Ovary (tissue), 3 donors: ENCODE measurements around the gene MYADML2.
"Not testable (repeated sequence)": the region's sequence is repeated elsewhere in the genome, so short reads cannot be mapped to it uniquely, and the experiment has no call there.

Experiments
- EP300 ChIP-seq: sonication (generic); formaldehyde crosslinking; IDR thresholded peaks from one replicate; pipeline ENCODE4 v1.6.1; 2017; ENCODE audit warnings: antibody characterized with exemption
- POLR2A ChIP-seq: fragments of 450-650 bp; IDR thresholded peaks from one replicate; pipeline ENCODE4 v1.6.1; 2017; ENCODE audit warnings: antibody characterized with exemption, mild to moderate bottlenecking, moderate library complexity
- TF ChIP-seq, protein P1 (sequence below), 3 donors: fragments of 450-650 bp in 2 of 3; fragments of 200-600 bp in 1 of 3; IDR thresholded peaks; one replicate each; pipeline versions ENCODE4 v1.5.1 to v1.8.0; 2016 to 2022; ENCODE audit warnings: antibody characterized with exemption in 3 of 3, mild to moderate bottlenecking in 1 of 3
- donor health status: DM: no; HTN: no; CAD: no.

DNA sequence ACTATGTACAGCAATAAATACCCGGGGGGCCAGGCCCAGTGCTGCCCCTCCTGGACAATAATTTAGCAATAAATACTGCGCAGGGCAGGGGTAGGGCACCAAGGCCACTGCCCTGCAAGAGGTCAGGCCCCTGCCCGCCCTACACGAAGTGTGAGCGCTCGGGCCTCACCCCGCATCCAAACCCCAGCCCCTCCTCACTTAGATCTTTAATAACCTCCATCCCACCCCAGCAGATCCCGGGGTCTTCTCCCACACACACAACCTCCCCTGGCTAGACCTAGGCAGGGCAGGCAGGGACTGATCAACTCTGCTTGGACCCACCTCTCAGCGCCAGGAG is 28.7 kb downstream of the MYADML2 start:
- TF ChIP-seq, protein P1, sequence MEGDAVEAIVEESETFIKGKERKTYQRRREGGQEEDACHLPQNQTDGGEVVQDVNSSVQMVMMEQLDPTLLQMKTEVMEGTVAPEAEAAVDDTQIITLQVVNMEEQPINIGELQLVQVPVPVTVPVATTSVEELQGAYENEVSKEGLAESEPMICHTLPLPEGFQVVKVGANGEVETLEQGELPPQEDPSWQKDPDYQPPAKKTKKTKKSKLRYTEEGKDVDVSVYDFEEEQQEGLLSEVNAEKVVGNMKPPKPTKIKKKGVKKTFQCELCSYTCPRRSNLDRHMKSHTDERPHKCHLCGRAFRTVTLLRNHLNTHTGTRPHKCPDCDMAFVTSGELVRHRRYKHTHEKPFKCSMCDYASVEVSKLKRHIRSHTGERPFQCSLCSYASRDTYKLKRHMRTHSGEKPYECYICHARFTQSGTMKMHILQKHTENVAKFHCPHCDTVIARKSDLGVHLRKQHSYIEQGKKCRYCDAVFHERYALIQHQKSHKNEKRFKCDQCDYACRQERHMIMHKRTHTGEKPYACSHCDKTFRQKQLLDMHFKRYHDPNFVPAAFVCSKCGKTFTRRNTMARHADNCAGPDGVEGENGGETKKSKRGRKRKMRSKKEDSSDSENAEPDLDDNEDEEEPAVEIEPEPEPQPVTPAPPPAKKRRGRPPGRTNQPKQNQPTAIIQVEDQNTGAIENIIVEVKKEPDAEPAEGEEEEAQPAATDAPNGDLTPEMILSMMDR (IDR thresholded peaks at IDR 0.05): not testable (repeated sequence)
- not testable (repeated sequence) for TF ChIP-seq POLR2A, EP300
